HG03060 (cell line): ENCODE data around the gene ATP2B3.

Experiments
- ATAC-seq: cut with Tn5 transposase; IDR thresholded peaks from one replicate; pipeline ENCODE4 v1.9.1; 2021; ENCODE audit warnings: low read depth, moderate number of reproducible peaks; ENCODE audit not compliant: unreplicated experiment

The ATP2B3 gene

DNA sequence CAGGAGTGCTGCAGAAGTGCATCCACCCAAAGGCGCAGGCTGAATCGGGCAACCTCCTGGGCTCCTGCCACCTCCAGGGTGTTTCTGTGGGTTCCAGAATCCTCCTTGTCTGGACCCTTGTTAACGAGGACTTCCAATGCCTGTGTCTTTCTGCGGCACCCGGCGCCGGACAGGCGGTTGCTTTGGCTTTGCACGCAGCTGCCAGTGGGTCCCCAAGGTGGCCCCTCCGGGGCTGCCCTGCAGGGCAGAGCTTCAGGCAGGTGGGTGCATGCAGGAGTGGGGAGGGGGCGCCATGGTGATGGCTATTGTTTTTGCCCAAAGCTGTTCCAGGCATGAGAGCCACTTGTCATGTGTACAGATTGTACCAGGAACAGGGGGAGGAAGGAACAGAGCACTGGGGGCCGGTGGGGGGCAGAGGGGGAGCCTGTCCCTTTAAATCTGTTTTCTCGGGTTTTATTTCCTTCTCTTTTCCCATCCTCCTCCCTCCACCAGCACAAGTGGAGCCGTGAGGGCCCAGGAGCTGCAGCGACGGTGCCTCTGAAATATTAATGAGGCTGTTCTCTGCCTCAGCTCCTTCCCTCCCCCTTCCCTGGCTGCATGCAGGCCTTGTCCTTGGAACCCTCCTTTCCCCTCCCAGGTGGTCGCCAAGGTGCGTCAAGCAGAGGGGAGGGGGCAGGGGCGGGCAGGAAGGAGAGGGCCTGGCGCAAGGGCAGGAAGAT lies 13.1 kb downstream of the ATP2B3 start:
- no peak for ATAC-seq

DNA sequence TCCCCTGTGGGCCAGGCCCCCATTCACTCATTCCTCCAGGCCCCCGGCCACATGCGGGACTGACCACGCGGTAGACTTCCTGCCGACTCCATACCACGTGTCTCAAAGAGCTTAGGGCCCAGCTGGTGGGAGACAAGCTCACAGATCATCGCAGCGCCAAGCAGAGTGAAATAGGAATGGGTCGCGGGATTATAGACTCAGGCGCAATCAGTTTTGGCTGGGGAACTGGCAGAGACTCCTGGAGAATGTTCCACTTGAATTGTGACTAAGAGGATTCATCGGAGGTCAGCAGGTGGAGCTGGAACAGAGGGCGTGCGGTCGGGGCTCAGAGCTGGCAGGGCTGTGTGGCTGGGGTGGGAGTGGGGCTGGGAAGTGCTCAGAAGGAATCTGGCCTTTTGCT lies 15.6 kb downstream of the ATP2B3 start:
- ATAC-seq = no peak

DNA sequence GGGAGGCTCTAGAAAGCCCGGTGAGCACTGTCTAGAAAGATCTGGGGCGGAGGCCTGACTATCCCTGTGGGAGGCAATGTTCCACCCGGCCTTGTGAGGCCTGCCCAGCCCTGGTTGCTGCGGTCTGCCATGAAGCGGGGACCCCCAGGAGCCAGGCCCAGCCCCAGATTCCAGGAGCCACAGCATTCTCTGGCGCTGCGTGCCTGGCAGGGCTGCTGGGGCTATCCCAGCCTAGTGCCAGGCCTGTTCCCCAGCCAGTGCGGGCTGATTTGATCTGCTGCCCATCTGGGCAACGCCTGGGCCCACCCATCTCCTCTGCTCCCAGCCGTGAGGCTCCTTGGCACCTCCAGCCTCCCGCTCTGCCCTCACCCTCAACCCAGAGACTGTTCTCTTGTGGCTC lies 19.6 kb downstream of the ATP2B3 start:
- no peak for ATAC-seq

DNA sequence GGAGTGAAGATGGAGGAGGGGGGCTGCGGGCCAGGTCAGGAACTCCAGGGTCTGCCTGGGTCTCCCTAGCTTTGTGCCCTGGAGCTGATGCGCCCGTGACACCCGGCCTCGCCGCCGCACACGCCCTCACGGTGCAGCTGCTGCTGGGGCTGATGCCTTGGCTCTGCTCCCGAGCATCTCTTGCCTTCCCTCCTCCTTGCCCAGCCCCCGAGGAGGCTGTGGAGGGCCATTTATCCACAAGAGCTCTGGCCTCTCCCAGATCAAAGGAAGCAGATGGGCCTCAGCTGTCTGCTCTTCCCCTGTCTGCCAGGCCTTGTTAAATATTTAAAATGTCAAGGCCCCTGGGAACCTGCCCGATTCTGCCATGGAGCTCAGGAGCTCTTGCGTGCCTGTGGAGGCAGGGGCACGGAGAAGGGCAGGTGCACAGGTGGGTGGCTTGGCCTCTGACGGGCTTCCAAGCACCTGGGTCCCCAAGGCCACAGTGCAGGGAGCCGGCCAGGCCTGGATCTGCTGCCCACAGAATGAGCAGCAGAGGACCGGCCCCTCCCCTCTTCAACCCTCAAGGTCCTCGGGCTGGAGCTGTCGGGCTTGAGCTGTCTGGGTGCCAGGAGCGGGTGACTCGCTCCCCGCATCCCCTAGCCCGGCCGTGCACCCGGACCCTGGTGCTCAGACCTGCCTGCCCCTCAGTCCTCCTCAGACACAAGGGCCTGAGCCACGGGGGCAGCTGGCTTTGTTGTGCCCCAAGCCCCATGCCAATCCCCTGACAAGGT lies 20.3 kb downstream of the ATP2B3 start:
- ATAC-seq = no peak

DNA sequence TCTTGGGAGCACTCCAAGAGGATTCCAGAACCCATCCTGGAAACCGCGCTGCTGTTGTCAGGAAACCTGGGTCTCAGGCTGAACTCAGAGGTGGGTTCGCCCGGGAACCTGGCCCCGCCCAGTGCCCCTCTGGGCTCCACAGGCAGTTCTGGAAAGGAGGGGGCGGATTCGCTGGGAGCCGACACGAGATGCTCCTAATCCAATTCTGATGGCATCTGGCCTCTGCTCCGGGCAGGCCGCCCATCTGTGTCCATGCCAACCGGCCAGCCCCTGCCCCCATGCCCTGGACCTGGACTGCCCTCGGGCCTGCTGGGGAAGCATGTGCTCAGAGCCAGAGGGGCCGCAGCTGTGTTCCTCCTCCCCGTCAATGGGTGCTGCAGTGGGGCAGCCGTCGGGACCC lies 21.0 kb downstream of the ATP2B3 start:
- ATAC-seq = no peak

DNA sequence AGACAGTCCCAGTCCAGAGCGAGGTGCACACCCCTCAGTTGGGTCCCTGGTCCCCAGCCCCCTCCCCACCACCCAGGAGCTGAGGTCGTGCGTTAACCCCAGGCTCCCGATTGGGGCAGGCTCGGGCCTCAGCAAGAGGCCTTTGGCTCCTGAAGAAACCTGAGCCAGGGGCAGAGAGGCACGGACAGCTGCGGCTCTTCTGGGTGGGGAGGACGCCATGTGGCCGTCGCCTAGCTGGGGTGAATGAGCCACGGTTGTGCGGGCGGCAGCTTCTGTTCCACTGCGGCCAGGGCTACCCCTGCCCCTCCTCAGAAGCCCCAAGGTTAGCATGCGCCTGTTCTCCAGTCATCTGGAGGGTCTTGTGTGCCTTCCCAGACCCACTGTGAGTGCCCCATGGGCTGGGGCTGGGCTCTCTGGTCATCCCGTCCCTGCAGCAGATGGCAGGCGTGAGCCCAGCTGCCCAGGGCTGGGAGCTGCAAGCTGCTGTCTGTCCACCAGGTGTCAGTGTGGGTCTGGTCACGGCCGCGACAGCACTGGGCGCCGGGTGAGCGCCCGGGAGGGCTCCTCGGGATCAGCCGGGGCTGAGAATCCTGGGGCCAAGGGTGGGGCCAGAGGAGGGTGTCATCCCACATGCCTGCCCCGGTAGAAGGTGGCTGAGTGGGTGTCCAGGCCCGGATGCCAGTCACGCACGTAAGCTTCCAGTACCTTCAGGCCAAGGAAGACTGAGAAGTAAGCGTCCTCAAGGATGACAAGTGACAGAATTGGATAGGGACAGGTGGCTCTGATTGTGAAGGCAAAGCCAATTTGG lies 21.9 kb downstream of the ATP2B3 start:
- no peak for ATAC-seq

DNA sequence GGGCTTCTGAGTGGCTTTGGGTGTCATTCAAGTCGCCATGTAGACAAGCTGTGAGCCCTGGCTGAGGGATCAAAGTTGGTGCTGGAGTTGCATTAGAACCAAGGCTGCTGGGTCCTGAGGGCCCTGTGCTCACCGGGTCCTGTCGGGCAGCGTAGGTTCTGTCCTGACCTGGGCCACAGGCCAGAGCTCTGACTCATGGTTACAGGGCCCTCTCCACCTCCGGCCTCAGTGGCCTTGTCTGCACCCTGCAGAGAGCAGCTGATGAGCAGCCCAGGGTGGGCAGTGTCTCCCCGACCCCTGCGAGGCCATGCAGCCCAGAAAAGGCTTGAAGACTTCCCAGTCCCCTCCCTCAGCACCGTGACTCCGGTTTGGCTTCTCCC lies 22.5 kb downstream of the ATP2B3 start:
- no peak for ATAC-seq

DNA sequence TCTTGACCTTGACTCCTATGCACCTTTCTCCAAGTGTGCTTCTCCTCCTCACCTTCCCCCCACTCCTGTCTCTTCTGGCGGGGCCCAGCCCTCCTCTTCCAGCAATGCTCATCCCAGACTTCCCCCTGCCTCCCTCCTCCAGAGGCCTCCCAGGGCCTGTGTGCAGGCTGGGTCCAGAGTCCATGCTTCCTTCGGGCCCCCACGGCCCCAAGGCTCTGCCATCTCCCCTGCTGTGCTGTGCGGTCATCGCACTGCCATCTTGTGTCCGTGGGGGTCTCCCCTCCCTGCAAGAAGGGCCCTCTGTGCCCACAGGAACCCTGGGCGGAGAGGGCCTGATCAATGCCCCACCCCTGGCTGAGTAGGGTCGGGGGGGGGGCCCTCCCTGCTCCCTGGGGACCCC lies 27.3 kb downstream of the ATP2B3 start:
- ATAC-seq = no peak

DNA sequence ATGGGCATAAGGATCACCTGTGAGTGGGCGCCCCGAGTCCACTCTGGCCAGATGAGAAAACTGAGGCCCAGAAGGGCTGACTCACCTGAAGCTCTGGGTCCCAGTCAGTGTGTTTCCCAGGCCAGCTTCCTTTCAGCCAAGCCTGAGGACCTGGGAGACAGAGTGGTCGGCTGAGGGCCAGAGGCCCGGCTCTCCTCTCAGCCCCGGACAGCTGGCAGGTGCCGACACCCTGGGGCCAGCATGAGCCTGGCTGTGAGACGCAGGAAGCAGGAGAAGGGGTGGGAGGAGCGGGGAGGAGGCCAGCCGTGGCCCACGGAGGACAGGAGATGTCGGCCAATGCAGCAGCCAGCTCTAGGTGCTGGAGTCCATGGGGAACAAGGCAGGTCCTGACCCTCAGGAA lies 28.9 kb downstream of the ATP2B3 start:
- ATAC-seq = no peak

DNA sequence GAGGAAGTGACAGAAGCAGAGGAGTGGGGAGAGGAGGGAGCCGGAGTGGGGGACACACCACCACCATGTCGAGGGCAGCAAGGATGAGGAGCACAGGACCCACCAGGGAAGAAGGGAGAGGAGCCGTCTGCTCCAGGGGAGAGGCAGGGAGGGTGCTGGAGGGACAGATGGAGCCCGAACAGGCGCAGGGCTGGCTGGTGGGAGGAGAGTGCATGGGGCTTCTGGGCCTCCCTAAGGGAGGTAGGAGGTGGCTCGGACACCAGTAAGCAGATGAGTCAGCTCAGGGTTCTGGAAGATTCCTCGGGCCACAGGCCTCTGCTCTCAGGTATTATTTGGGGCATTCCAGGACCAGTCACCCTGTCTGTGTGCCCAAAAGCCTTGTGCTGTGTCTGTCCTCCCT lies 29.8 kb downstream of the ATP2B3 start:
- ATAC-seq = no peak

DNA sequence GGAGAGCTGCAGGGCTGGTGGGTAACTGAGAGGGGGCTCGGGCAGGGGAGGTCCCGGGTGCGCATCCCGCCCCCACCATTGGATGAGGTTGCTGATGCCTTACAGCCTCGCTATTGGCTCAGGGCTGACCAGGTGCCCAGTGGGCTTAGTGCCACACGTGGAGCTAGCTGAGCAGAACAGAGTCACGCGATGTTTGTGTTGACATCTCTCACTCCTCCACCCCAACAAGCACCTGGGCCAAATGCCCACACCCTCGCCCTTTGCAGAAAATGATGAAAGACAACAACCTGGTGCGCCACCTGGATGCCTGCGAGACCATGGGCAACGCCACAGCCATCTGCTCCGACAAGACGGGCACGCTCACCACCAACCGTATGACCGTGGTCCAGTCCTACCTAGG lies 31.8 kb downstream of the ATP2B3 start:
- ATAC-seq = no peak

DNA sequence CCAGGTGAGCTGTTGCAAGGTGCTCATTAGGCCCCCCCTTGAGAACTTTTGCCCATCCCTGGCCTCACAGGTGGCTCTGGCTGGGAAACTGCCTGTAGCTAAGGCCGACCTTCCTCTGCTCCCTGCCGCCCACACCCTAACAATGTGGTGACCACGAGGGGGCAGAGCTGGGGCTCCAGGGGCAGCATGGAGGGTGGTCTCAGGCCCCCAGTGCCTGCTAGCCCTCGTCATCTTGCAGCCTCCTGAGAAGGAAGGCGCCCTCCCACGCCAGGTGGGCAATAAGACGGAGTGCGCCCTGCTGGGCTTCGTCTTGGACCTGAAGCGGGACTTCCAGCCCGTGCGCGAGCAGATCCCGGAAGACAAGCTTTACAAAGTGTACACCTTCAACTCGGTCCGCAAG lies 32.4 kb downstream of the ATP2B3 start:
- no peak for ATAC-seq

DNA sequence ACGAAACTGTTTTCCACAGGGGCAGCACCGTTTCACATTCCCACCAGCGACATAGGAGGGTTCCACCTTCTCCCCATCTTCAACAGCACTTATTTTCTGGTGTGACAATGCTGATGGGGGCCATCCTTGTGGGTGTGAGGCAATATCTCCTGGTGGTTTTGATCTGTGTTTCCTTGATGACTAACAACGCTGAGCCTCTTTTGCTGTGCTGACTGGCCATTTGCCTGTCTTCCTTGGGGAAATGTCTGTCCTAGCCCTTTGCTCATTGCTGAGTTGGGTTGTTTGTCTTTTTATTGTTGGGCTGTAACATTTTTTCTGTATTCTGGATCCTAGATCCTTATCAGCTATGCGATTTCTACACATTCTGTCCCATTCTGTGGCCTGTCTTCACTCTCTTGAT lies 33.7 kb downstream of the ATP2B3 start:
- no peak for ATAC-seq

DNA sequence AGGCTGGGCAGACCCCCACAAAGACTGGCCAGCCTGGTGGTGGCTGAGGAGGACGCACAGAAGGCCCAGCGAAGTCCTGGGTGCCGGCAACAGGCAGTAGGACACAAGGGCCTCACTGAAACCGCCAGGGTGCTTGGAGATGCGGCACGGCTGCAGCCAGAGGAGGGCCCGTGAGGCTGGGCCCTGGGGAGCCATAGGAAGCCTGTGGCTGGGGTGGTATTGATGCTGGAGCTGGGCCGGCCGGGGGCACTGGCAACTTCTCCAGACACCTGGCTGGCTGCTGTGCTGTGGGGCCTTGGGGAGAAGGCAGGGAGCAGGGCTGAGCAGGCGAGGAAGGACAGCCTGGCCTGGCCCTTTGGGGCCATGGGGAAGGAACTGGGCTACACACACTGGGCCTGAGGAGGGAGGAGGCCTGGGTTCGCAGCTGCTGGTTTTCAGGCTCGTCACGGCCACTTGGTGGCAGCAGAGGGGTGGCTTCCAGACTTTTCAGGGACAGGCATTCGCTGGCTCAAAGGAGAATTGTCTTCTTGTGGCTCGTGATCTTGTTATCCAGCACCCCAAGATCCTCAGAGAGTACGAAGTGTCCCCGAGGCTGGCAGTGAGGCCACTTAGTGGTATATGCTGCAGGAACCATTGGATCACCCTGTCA lies 37.2 kb downstream of the ATP2B3 start:
- no peak for ATAC-seq

DNA sequence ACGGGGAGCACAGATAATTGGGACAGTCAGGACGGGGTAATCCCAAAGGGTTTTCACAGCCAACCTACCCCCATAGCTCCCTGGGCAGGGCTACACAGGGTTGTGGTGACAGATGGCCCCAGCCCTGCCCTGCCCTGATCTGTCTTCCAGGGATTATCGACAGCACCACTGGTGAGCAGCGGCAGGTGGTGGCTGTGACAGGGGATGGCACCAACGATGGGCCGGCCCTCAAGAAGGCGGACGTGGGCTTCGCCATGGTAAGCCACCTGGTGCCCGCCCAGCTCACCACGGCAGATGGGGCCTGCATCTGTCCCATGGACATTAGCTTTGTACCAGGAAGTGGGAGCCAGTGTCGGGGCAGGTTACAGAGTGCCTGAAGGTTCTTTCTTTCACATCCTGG lies 39.3 kb downstream of the ATP2B3 start:
- no peak for ATAC-seq

DNA sequence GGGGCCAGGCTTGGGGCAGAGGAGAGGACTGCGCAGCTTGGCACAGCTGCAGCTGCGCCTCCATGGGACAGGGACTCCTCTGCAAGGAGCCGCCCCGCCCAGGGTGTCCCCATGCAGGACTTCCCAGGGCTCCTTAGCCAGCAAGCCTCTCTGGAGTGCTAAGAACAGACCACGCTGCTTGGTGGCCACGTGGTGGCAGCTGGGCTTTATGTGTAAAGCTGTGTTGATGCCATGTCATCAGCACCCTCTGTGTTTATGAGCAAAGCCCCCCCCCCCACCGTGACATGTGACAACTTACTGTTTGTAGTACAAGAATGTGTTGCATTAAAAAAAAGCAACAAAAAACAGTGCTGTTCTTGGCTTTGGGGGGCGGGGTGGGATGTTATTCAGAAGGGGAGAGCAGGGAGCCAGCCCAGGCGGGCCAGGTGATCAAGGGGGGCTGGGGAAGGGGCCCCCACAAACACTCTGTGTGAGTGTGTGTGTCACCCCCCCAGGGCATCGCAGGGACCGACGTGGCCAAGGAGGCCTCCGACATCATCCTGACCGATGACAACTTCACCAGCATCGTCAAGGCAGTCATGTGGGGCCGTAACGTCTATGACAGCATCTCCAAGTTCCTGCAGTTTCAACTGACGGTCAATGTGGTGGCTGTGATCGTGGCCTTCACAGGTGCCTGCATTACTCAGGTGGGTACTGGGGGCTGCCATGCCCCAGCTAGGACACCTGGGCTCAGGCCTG lies 40.3 kb downstream of the ATP2B3 start:
- no peak for ATAC-seq

DNA sequence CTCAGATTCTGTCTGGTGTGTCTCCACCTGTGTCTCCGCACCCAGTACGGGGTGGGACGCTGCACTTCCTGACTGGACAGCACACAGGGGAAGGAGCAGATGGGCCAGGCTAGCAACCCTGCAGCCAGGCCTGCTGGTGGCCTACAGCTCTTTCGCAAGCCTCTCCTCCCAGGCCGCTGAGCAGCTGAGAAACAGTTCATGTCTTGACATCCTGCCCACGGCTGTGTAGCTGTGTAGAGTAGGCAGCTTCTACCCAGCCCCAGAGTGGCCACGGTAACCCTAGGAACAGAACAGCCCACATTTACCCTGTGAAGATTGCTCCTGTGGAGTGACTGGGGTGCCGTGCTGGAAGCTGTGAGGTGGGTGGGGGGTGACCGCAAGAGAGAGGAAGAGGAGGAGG lies 42.6 kb downstream of the ATP2B3 start:
- no peak for ATAC-seq

DNA sequence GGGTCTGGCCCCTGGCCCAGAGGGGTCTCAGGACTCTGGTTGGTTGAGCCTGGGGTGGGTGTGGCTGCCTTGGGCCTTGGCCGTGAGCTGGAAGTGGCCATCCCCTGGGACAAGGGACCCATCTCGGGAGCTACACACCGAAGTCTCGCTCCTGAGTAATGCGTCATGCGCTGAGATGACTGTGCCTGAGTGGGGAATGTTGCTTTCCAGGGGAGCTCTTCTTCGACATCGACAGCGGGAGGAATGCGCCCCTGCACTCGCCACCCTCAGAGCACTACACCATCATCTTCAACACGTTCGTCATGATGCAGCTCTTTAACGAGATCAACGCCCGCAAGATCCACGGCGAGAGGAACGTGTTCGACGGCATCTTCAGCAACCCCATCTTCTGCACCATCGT lies 43.0 kb downstream of the ATP2B3 start:
- ATAC-seq = no peak

DNA sequence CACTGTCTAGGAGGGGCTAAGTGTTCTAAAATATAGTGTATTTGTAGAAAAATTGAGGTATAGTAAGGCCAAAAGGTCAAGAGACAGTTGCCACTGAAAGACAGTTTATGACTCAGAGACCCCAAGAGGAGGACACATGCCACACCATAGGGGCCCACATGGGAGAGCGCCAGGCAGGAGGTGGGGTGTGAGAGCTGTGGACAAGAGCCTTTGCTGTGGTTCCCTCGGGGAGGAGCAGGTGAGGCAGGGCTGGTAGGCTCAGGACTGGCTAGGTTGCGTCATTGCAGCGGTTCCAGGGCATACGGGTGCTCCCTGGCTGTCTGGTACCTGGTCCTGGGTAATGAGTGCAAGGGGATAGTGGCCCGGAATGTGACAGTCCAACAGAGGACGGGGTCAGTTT lies 43.9 kb downstream of the ATP2B3 start:
- ATAC-seq = no peak

DNA sequence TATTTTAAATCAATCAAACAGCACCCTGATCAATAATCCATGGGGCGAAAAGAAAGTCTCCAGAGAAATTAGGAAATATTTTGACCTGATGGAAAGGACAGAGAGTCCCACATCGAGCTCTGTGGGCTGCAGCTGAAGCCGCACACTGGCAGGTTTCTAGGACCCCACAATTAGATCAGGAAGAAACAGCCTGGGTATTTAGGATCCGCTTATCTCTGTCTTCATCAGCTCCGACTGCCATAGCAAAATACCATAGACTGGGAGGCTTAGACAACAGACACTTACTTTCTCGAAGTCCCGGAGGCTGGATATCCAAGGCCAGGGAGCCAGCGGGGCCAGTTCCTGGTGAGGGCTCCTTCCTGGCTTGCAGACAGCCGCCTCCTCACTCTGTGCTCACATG lies 45.1 kb downstream of the ATP2B3 start:
- no peak for ATAC-seq
